Vagina (tissue), 2 donors: ENCODE data around the gene TTC22.

ENCODE experiments used
- CTCF ChIP-seq, 3 experiments: fragments of 450-650 bp in 2 of 3; fragments of 200-600 bp in 1 of 3; sonication (generic) in 1 of 3; IDR thresholded peaks; one replicate each; pipeline ENCODE4 v1.5.1; 2017 to 2019; ENCODE audit warnings: antibody characterized with exemption in 3 of 3, mild to moderate bottlenecking in 2 of 3, moderate library complexity in 2 of 3
- POLR2AphosphoS5 ChIP-seq, 2 donors: sonication (generic); formaldehyde crosslinking; IDR thresholded peaks; one replicate each; pipeline ENCODE4 v1.9.0; 2017; ENCODE audit warnings: antibody characterized with exemption in 2 of 2, mild to moderate bottlenecking in 2 of 2, low read depth in 1 of 2; ENCODE audit not compliant: insufficient read depth in 1 of 2

- TF ChIP-seq POLR2AphosphoS5 (IDR thresholded peaks at IDR 0.05; ENCODE audit: insufficient read depth in 1 of 2, low read depth in 1 of 2) (no peak), CTCF (IDR thresholded peaks at IDR 0.05) (no peak)
Measured at GRCh38 chr1:54846716-54847284, 45.7 kb upstream of the TTC22 start.
